Small intestine (tissue), 7 donors: ENCODE measurements around the gene PROZ. TPM values are rescaled to one million over a fixed set of nuclear protein-coding genes. Genes with fewer than 3 reads are reported as not detected.
A peak's percentile ranks its signal among the peaks of the same experiment; 100 is the strongest.

ENCODE experiments used
- DNase-seq, 2 donors: peaks; one replicate each; pipeline versions ENCODE4 v3.0.0 to v3.0.0-alpha.2; 2013
- FAIRE-seq: peaks from 2 replicates; lab custom pipeline; 2012; peaks lifted over from hg19 to GRCh38; lab: Jason Lieb, UNC
- H3K27ac ChIP-seq, 3 donors: one replicate each; pipeline ENCODE4 v1.5.1; 2013; ENCODE audit warnings: low read length in 2 of 3, mild to moderate bottlenecking in 2 of 3, control low read depth in 1 of 3, inconsistent platforms in 1 of 3, low read depth in 1 of 3, moderate library complexity in 1 of 3
- H3K27me3 ChIP-seq, 3 donors: one replicate each; pipeline ENCODE4 v1.6.1; 2013; ENCODE audit warnings: low read length in 3 of 3, inconsistent platforms in 1 of 3; ENCODE audit not compliant: control insufficient read depth in 3 of 3, insufficient read depth in 3 of 3
- H3K36me3 ChIP-seq, 3 donors: one replicate each; pipeline ENCODE4 v1.6.1; 2013; ENCODE audit warnings: low read length in 3 of 3, inconsistent platforms in 1 of 3, low read depth in 1 of 3, mild to moderate bottlenecking in 1 of 3, moderate library complexity in 1 of 3; ENCODE audit not compliant: control insufficient read depth in 3 of 3, insufficient read depth in 2 of 3
- H3K4me1 ChIP-seq, 3 donors: one replicate each; pipeline ENCODE4 v1.6.1; 2013; ENCODE audit warnings: low read length in 2 of 3, inconsistent platforms in 1 of 3, low read depth in 1 of 3, mild to moderate bottlenecking in 1 of 3, moderate library complexity in 1 of 3; ENCODE audit not compliant: control insufficient read depth in 3 of 3, insufficient read depth in 2 of 3
- H3K4me3 ChIP-seq, 3 donors: one replicate each; pipeline ENCODE4 v1.5.1; 2013; ENCODE audit warnings: low read length in 3 of 3, control low read depth in 1 of 3, inconsistent platforms in 1 of 3, low read depth in 1 of 3, mild to moderate bottlenecking in 1 of 3, moderate library complexity in 1 of 3
- H3K9me3 ChIP-seq, 2 donors: one replicate each; pipeline ENCODE4 v1.6.1; 2013; ENCODE audit warnings: low read depth in 1 of 2, low read length in 1 of 2; ENCODE audit not compliant: control insufficient read depth in 2 of 2, insufficient read depth in 1 of 2
- WGBS, 3 donors: extraction: QIAGEN DNeasy Blood & Tissue Kit; methylation state at CpG; one replicate each; pipeline ENCODE4 v1.1.7; 2013; 5-methylcytosine and 5-hydroxymethylcytosine counted together
- polyA plus RNA-seq, 4 donors: library from polyadenylated mRNA; stranded (reverse) in 3 of 4; unstranded in 1 of 4; fragments of 200-250 nt in 3 of 4; fragments of 120-200 nt in 1 of 4; gene quantifications; one replicate each; pipeline versions ENCODE4 v1.2.1 to v1.2.3, GENCODE V29; 2013
- donor health status: healthy with polysubstance abuse.
- donor health status: control.
- donor health status: control.
- donor health status: Bipolar disorder and iron deficiency.
- donor health status: healthy.

PROZ gene
- polyA plus RNA-seq, 4 donors = 0.84 TPM; not detected in 3

DNA sequence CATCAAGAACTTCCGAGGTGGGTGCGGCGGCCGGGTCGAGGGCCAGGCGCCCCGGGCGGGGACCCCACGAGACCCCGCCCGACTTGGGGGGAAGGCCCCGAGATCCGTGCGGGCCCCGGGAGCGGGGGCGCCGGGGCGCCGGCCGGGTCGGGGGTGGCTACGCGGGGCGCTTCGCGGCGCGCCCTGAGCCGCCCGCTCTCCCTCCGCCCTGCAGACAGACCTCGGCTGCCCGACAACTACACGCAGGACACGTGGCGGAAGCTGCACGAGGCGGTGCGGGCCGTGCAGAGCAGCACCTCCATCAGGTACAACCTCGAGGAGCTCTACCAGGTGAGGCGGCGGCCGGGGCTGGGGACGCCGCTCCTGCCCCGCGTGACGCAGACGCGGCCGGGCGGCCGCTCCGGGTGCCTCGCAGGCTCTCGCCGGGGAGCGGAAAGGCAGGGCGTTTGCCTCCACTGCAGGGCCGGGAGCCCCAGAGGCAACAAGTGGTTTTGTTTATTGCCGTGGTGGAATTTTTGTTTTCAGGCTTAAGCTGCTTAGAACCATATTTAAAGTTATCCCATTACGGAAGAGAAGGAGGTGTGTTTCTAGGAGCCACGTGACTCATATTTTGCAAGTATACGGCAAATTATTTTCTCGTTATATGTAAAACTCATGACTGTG lies 51.4 kb downstream of the PROZ start:
- WGBS, 3 donors = 0 to 1% (median 1%) methylated on average over 59 to 67 of the region's 67 CpGs

DNA sequence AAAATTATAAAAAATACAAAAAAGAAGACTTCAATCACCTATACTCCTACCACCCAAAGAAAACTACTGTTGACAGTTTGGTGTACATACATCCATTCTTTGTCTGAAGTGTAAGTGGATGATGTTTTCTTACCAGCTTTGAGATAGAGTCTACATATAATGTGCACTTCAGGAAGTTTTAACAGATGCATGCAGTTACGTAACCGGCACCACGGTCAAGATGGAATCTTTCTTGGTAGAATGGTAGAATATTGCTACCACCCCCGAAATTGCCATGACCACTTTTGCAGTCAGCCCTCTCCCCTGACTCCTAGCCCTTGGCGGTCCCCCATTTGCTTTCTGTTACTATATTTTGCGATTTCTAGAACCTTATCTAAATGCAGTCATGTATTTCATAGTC lies 52.4 kb downstream of the PROZ start:
- peaks cover 0 to 10% (median 4%) of the 10 kb centered on the region in 3 donors for H3K4me1 ChIP-seq
- H3K9me3 ChIP-seq = no peaks in the 10 kb centered on the region
- H3K4me3 ChIP-seq = peak overlapping the region in 1 of 3 donors; percentile 11
- WGBS, 3 donors = 92% methylated on average over 6 of the region's 6 CpGs
- H3K36me3 ChIP-seq = peaks cover 0 to 31% (median 2%) of the 10 kb centered on the region in 3 donors
- no peak for DNase-seq
- H3K27me3 ChIP-seq = no peaks in the 10 kb centered on the region
- no peak for FAIRE-seq
- no peak overlapping the region for H3K27ac ChIP-seq

More for the DNA sequence above, 51.4 kb downstream of the PROZ start:
- Histone ChIP-seq H3K27ac (peak overlapping the region; percentile 76 to 96 (median 82)), H3K4me3 (peak overlapping the region; percentile 65 to 93 (median 92)), H3K36me3 (peaks cover 0 to 26% (median 2%) of the 10 kb centered on the region in 3 donors), H3K4me1 (peaks cover 0 to 10% (median 6%) of the 10 kb centered on the region in 3 donors), H3K9me3 (no peaks in the 10 kb centered on the region), H3K27me3 (no peaks in the 10 kb centered on the region)
- FAIRE-seq = no peak
- peak; percentile 77 to 87 for DNase-seq

DNA sequence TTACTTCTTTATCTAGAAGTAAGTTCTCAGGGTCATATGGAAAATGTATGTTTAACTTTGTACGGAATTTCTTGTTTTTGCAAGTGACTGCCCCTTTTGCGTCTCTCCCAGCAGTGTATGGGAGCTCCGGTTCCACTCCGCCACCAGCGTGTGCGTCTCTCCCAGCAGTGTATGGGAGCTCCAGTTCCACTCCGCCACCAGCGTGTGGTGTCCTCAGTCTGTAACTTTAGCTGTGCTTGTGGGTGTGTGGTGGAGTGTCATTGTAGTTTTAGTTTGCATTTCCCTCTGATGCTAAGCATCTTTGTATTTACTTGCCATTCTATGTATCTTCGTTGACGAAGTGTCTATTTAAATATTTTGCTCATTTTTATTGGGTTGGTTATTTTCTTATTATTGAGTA lies 53.3 kb downstream of the PROZ start:
- Histone ChIP-seq H3K27ac (no peak overlapping the region), H3K9me3 (no peaks in the 10 kb centered on the region), H3K27me3 (no peaks in the 10 kb centered on the region), H3K4me1 (peaks cover 0 to 15% (median 2%) of the 10 kb centered on the region in 3 donors), H3K4me3 (no peak overlapping the region), H3K36me3 (peaks cover 0 to 31% (median 2%) of the 10 kb centered on the region in 3 donors)
- FAIRE-seq = no peak
- DNase-seq = no peak
- WGBS, 3 donors = 96 to 98% (median 96%) methylated on average over 10 of the region's 10 CpGs

DNA sequence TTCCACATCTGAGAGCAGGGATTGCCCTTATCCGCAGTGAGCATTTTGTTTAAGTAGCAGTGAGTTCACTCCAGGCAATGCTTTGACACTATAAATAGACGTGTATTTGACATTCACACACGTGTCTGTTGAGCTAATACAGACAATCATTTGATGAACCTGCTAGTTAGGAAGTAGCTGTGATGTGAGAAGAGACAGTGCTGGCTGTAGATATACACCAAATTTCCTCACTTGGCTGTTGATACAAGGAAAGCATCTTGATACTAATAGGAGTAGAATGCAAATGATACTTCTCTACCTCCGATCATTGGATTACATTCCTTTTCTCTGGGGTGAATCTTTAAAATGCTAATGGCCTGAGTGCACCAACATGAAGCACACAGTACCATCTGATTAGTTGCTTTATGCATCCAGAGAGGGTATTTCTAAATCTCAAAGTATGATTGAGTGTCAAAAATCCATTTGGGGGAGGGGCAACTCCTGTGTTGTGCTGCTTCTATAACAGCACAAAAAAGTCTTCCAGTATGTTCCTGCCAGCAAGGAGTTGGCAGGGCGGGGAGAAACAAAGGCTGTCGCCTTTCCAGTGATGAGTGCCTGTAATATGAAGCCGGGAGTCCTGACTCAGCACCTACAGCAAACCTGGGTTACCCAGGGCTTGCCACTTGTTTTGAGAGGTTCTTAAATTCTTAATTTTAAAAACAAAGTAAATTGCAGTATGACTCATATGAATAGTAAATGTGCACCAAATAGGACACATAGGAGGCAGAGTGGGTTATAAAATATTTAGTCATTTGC lies 58.0 kb downstream of the PROZ start:
- Histone ChIP-seq H3K9me3 (no peaks in the 10 kb centered on the region), H3K36me3 (peaks cover 2 to 52% (median 2%) of the 10 kb centered on the region in 3 donors), H3K27me3 (no peaks in the 10 kb centered on the region), H3K4me3 (no peak overlapping the region), H3K4me1 (peaks cover 2 to 27% (median 5%) of the 10 kb centered on the region in 3 donors), H3K27ac (no peak overlapping the region)
- FAIRE-seq (no peak), DNase-seq (peak; percentile 42 to 44)
- 28 to 44% (median 33%) methylated on average over 7 of the region's 7 CpGs for WGBS, 3 donors

DNA sequence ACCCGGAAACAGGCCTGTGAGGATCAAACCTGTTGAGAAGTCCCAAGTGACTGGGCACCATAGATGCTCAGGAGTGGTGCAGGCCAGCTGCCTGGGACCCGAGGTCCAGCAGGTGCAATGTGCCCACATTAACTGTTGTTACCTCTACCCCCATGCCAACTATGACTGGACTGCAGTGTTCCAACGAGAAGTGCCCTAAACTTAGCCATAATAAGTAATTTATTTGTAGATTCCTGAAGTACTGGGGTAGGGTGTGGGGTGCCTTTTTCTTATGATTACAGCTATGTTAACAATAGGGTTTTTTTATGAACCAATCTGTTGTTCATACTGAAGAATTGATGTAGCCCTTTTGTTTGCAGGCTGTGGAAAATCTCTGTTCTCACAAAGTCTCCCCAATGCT lies 60.1 kb downstream of the PROZ start:
- FAIRE-seq (no peak), DNase-seq (no peak)

DNA sequence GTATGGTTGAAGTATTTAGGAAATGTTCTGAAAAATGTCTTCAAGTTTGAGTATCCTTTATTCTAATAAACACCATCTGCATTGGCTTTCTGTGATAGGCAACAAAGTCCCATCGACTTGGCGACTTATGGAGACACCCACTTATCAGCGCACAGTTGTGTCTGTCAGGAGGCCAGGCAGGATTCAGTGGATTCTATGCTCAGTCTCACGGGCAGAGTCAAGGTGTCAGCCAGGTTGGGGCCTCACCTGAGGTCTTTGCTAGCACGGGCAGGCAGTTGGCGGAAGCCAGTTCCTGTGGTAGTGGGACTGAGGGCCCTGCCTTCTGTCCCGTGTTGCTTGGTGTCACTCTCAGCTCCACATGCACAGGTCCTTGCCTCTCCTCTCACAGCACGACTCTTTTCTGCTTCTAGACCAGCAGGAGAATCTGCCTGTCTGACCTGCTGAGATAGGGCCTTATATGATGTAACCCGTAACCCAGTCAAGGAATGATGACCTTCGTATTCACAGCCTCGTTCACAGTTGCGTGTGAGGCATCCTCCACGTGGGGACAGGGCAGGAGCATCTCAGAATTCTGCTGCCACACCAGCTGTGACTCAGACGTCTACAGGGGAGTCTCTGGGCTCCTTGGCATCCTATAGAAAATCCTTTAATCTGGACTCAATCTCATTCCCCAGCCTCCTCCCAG lies 61.0 kb downstream of the PROZ start:
- 78 to 84% (median 83%) methylated on average over 14 of the region's 14 CpGs for WGBS, 3 donors
- Histone ChIP-seq H3K4me3 (no peak overlapping the region), H3K36me3 (peaks cover 0 to 63% (median 4%) of the 10 kb centered on the region in 3 donors), H3K27ac (peak overlapping the region in 1 of 3 donors; percentile 60), H3K27me3 (no peaks in the 10 kb centered on the region), H3K9me3 (no peaks in the 10 kb centered on the region), H3K4me1 (peaks cover 2 to 32% (median 5%) of the 10 kb centered on the region in 3 donors)
- DNase-seq = peak; percentile 26 to 51
- no peak for FAIRE-seq

More for the DNA sequence above, 60.1 kb downstream of the PROZ start:
- peaks cover 0 to 61% (median 2%) of the 10 kb centered on the region in 3 donors for H3K36me3 ChIP-seq
- no peaks in the 10 kb centered on the region for H3K27me3 ChIP-seq
- no peak overlapping the region for H3K27ac ChIP-seq
- peaks cover 2 to 27% (median 5%) of the 10 kb centered on the region in 3 donors for H3K4me1 ChIP-seq
- H3K4me3 ChIP-seq = no peak overlapping the region
- no peaks in the 10 kb centered on the region for H3K9me3 ChIP-seq
- 48 to 78% (median 73%) methylated on average over 3 of the region's 3 CpGs for WGBS, 3 donors

DNA sequence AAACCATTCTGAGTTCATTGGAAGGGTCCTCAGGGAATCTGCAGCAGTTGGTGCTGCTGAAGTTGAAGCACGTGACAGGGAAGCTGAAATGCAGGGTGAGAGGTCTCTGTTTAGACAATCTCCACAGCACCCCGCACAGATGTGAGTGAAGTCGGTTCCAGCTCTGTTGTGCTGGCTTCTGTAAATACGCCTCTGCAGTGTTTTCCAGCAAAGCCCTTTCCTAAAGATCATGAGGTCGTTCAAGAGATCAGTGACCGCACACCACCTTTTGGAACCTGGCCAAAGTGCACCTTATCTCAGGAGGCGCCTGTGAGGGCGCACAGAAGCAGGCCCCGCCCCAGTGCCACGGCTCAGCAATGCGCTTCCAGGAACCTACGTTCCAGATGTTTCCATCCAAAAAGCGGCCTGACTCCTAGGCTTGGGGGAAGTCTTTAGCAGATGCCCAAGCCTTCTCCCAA lies 61.7 kb downstream of the PROZ start:
- Histone ChIP-seq H3K4me1 (peaks cover 2 to 39% (median 5%) of the 10 kb centered on the region in 3 donors), H3K36me3 (peaks cover 0 to 60% (median 4%) of the 10 kb centered on the region in 3 donors), H3K4me3 (no peak overlapping the region), H3K27me3 (no peaks in the 10 kb centered on the region), H3K9me3 (no peaks in the 10 kb centered on the region), H3K27ac (peak overlapping the region in 2 of 3 donors; percentile 60)
- FAIRE-seq (no peak), DNase-seq (peak; percentile 87 to 90)
- 15 to 58% (median 42%) methylated on average over 13 of the region's 13 CpGs for WGBS, 3 donors

DNA sequence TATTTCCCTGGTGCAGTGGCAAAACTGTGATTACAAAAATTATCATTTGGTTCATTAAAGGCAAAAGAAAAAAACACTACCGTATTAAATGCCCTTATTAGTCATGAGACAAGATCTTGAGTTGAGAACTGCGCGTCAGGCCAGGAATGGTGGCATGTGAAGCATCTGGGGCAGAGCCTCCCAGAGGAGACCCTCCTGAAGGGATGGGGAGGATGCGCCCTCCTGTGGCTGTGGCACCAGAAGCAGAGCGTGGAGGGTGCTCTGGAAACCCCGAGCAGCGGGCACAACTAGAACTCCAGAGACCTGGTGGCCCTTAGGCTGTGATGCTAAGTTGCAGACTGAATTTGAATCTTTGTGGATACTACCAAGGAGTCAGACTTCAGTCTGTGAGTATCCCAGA lies 62.4 kb downstream of the PROZ start:
- no peak for FAIRE-seq
- no peaks in the 10 kb centered on the region for H3K9me3 ChIP-seq
- DNase-seq = no peak
- H3K4me1 ChIP-seq = peaks cover 2 to 39% (median 5%) of the 10 kb centered on the region in 3 donors
- no peaks in the 10 kb centered on the region for H3K27me3 ChIP-seq
- no peak overlapping the region for H3K27ac ChIP-seq
- peaks cover 0 to 63% (median 8%) of the 10 kb centered on the region in 3 donors for H3K36me3 ChIP-seq
- 95 to 98% (median 97%) methylated on average over 7 of the region's 7 CpGs for WGBS, 3 donors
- H3K4me3 ChIP-seq = no peak overlapping the region
